ENCODE measurements around the gene NELL1. TPM values are rescaled to one million over a fixed set of nuclear protein-coding genes. Genes with fewer than 3 reads are reported as not detected.

NELL1 gene
- polyA plus RNA-seq, 1 of the 3 experiments (the other 2 are of a cell fraction), result not detected

DNA sequence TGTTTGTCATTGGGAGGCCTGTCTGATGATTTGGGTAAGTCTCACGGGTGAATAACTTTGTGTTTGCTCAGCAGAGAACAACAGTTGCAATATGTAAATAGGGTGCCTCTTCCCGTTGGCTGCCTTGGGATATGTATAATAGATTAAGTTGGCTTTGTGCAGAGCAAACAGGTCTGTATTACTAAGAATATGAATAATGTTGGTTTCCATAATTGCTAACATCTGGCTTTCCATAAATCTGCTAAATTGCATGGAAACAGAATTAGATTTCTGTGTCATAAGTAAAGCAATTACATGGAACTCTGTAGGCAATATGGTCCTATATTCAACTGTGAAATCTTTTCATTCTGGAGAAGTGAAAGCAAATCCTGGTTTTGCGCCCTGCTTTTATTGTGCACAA, 887.5 kb downstream of the NELL1 start (continued):
- TF ChIP-seq, protein P1, sequence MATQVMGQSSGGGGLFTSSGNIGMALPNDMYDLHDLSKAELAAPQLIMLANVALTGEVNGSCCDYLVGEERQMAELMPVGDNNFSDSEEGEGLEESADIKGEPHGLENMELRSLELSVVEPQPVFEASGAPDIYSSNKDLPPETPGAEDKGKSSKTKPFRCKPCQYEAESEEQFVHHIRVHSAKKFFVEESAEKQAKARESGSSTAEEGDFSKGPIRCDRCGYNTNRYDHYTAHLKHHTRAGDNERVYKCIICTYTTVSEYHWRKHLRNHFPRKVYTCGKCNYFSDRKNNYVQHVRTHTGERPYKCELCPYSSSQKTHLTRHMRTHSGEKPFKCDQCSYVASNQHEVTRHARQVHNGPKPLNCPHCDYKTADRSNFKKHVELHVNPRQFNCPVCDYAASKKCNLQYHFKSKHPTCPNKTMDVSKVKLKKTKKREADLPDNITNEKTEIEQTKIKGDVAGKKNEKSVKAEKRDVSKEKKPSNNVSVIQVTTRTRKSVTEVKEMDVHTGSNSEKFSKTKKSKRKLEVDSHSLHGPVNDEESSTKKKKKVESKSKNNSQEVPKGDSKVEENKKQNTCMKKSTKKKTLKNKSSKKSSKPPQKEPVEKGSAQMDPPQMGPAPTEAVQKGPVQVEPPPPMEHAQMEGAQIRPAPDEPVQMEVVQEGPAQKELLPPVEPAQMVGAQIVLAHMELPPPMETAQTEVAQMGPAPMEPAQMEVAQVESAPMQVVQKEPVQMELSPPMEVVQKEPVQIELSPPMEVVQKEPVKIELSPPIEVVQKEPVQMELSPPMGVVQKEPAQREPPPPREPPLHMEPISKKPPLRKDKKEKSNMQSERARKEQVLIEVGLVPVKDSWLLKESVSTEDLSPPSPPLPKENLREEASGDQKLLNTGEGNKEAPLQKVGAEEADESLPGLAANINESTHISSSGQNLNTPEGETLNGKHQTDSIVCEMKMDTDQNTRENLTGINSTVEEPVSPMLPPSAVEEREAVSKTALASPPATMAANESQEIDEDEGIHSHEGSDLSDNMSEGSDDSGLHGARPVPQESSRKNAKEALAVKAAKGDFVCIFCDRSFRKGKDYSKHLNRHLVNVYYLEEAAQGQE (IDR thresholded peaks at IDR 0.05; ENCODE audit: low read depth, low read length), result no peak
- TF ChIP-seq NFIC (IDR thresholded peaks at IDR 0.05; ENCODE audit: borderline replicate concordance) (no peak), RFX5 (IDR thresholded peaks at IDR 0.05; ENCODE audit: low read length) (0 out of 2 replicates have a peak, but pooled peaks have one; percentile 10), GATA2 (CRISPR knock-in tag; IDR thresholded peaks at IDR 0.05) (peak; percentile 81), POLR2AphosphoS5 (IDR thresholded peaks at IDR 0.05; ENCODE audit: low read depth, low read length) (no peak), TCF12 (IDR thresholded peaks at IDR 0.05) (peak; percentile 50; the same call in 1 of the 2 replicates)
- TF ChIP-seq, protein P2, sequence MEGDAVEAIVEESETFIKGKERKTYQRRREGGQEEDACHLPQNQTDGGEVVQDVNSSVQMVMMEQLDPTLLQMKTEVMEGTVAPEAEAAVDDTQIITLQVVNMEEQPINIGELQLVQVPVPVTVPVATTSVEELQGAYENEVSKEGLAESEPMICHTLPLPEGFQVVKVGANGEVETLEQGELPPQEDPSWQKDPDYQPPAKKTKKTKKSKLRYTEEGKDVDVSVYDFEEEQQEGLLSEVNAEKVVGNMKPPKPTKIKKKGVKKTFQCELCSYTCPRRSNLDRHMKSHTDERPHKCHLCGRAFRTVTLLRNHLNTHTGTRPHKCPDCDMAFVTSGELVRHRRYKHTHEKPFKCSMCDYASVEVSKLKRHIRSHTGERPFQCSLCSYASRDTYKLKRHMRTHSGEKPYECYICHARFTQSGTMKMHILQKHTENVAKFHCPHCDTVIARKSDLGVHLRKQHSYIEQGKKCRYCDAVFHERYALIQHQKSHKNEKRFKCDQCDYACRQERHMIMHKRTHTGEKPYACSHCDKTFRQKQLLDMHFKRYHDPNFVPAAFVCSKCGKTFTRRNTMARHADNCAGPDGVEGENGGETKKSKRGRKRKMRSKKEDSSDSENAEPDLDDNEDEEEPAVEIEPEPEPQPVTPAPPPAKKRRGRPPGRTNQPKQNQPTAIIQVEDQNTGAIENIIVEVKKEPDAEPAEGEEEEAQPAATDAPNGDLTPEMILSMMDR (IDR thresholded peaks at IDR 0.05), result no peak

DNA sequence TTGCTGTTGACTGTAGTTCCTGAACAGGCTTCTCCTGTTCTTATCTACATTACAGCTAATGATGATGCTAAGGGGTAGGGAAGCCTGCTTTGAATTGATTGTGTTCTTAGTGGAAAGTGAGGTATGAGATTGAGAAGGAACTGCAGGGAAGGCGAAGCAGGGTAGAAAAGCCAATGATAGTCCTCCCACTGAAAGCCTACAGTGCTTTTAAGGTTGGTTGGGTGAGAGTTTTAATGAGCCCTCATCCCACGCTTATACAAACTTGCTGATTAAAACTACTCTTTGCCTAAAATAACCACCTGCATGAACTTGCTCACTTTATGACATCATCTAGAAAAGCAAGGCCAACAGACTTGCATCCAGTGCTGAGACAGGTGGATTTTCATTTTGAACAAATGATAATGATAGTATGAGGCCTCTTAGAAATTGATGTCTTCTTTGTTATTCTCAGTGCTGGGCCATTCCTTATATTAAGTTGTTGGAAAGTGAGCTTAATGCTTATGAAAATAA, 891.1 kb downstream of the NELL1 start:
- no peaks in the 10 kb centered on the region for H3K9me3 ChIP-seq
- no peaks in the 10 kb centered on the region for H3K36me3 ChIP-seq (replicated peaks in 1 of 2; ENCODE audit: control insufficient read depth in 1 of 2, insufficient read depth in 2 of 2, low read length in 1 of 2)
- ChIA-PET CTCF (no interaction called here), POLR2A (no interaction called here)
- H3F3A ChIP-seq (replicated peaks; ENCODE audit: insufficient read depth), result no peaks in the 10 kb centered on the region
- 48% methylated on average over 2 of the region's 2 CpGs for WGBS (ENCODE audit: low lambda C conversion rate)
- no peak for DNase-seq
- no peaks in the 10 kb centered on the region for H3K79me2 ChIP-seq (ENCODE audit: insufficient read depth)
- TF ChIP-seq, protein P3, sequence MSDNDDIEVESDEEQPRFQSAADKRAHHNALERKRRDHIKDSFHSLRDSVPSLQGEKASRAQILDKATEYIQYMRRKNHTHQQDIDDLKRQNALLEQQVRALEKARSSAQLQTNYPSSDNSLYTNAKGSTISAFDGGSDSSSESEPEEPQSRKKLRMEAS (IDR thresholded peaks at IDR 0.05; ENCODE audit: low read depth), result no peak
- no peak for TF ChIP-seq SIN3A (IDR thresholded peaks at IDR 0.05; ENCODE audit: borderline replicate concordance, low read depth, low read length)
- TF ChIP-seq, protein P4, sequence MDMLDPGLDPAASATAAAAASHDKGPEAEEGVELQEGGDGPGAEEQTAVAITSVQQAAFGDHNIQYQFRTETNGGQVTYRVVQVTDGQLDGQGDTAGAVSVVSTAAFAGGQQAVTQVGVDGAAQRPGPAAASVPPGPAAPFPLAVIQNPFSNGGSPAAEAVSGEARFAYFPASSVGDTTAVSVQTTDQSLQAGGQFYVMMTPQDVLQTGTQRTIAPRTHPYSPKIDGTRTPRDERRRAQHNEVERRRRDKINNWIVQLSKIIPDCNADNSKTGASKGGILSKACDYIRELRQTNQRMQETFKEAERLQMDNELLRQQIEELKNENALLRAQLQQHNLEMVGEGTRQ (IDR thresholded peaks at IDR 0.05; ENCODE audit: borderline replicate concordance, low read depth, low read length), result no peak
- no peak for TF ChIP-seq CHD2 (IDR thresholded peaks at IDR 0.05; ENCODE audit: low read length, partially characterized antibody)
- no peak for TF ChIP-seq MXI1 (IDR thresholded peaks at IDR 0.05; ENCODE audit: low read depth, low read length)
- TF ChIP-seq, protein P5, sequence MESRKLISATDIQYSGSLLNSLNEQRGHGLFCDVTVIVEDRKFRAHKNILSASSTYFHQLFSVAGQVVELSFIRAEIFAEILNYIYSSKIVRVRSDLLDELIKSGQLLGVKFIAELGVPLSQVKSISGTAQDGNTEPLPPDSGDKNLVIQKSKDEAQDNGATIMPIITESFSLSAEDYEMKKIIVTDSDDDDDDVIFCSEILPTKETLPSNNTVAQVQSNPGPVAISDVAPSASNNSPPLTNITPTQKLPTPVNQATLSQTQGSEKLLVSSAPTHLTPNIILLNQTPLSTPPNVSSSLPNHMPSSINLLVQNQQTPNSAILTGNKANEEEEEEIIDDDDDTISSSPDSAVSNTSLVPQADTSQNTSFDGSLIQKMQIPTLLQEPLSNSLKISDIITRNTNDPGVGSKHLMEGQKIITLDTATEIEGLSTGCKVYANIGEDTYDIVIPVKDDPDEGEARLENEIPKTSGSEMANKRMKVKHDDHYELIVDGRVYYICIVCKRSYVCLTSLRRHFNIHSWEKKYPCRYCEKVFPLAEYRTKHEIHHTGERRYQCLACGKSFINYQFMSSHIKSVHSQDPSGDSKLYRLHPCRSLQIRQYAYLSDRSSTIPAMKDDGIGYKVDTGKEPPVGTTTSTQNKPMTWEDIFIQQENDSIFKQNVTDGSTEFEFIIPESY (IDR thresholded peaks at IDR 0.05; ENCODE audit: borderline replicate concordance, low read depth), result no peak
- no peak overlapping the region for H3K4me3 ChIP-seq (ENCODE audit: low read depth in 2 of 2, low read length in 1 of 2)
- H3K27ac ChIP-seq (ENCODE audit: low read depth in 2 of 2, low read length in 1 of 2), result peak overlapping the region in 1 of 2 experiments; percentile 16; a peak in 1 of 4 replicates
- H3K4me1 ChIP-seq (ENCODE audit: control insufficient read depth in 1 of 2, insufficient read depth in 2 of 2, low read depth in 1 of 2, low read length in 1 of 2), result peaks cover 0 to 18% of the 10 kb centered on the region in 2 experiments; a peak in 2 of 4 replicates
- H4K20me1 ChIP-seq (ENCODE audit: insufficient read depth), result no peaks in the 10 kb centered on the region
- no peak overlapping the region for H2AFZ ChIP-seq (ENCODE audit: low read depth)
- H3K9ac ChIP-seq, result no peak overlapping the region
- H3K9me2 ChIP-seq, result no peaks in the 10 kb centered on the region
- H3K4me2 ChIP-seq, result no peak overlapping the region
- H3K27me3 ChIP-seq (ENCODE audit: insufficient read depth), result no peaks in the 10 kb centered on the region
